K562 (cell line): ENCODE data around the gene CPA2. TPM values are rescaled to one million over a fixed set of nuclear protein-coding genes. Genes with fewer than 3 reads are reported as not detected.

ENCODE experiments used
- ATAC-seq: fragments of 200-7000 bp; cut with Tn5 transposase; 3 replicates; pipeline ENCODE4 v1.9.1; 2020; ENCODE audit warnings: moderate library complexity
- BruUV-seq: library from RNA; stranded (reverse); fragments of 400-500 nt; replicated peaks from 2 replicates; lab custom pipeline; 2021; lab: Mats Ljungman, UMichigan
- CTCF ChIA-PET: fragments of 300-600 bp; formaldehyde crosslinking; extraction: SDS; loops from one replicate; lab custom pipeline; 2021; ENCODE audit warnings: low intra/inter-chr PET ratio; lab: Yijun Ruan, JAX
- POLR2A ChIA-PET: fragments of 300-600, 350-650 bp; sonication (Branson Sonifier 250); formaldehyde crosslinking; extraction: SDS; loops from one replicate; lab custom pipeline; 2021; ENCODE audit warnings: antibody characterized with exemption, inconsistent platforms; lab: Yijun Ruan, JAX
- DNase-seq, 4 experiments: peaks; one replicate each; pipeline versions ENCODE4 v3.0.0 to v3.0.0-alpha.2; 2011 to 2018; ENCODE audit warnings: low spot score in 3 of 4, mixed read lengths in 3 of 4; ENCODE audit errors: extremely low read depth in 1 of 4
- FAIRE-seq: peaks from 2 replicates; lab custom pipeline; 2011; peaks lifted over from hg19 to GRCh38; lab: Jason Lieb, UNC
- H2AFZ ChIP-seq: 2 replicates; pipeline ENCODE4 v1.6.0; 2011; ENCODE audit warnings: low read depth, low read length, control low read depth, inconsistent platforms
- H3K27ac ChIP-seq: fragments of 200-600 bp; 3 replicates; pipeline ENCODE4 v1.8.0; 2011; ENCODE audit warnings: low read depth, mild to moderate bottlenecking, control low read depth, inconsistent platforms, low read length, moderate library complexity, mixed read lengths; ENCODE audit errors: extremely low read depth
- H3K27me3 ChIP-seq, 2 experiments: fragments of 300-600 bp in 1 of 2; 2 replicates in 1 of 2; 3 replicates in 1 of 2; pipeline versions ENCODE4 v1.6.0 to v1.8.0; 2011; ENCODE audit warnings: inconsistent platforms in 2 of 2, low read length in 2 of 2, mild to moderate bottlenecking in 1 of 2, mixed read lengths in 1 of 2, moderate library complexity in 1 of 2; ENCODE audit not compliant: control insufficient read depth in 2 of 2, insufficient read depth in 2 of 2
- H3K36me3 ChIP-seq: fragments of 300-600 bp; 3 replicates; pipeline ENCODE4 v1.8.0; 2011; ENCODE audit warnings: mild to moderate bottlenecking, low read length, inconsistent platforms; ENCODE audit not compliant: control insufficient read depth, insufficient read depth
- H3K4me1 ChIP-seq, 2 experiments: fragments of 200-600 bp in 1 of 2; replicated peaks in 1 of 2; 2 replicates in 1 of 2; 3 replicates in 1 of 2; pipeline versions ENCODE4 v1.5.1 to v1.8.0; 2011; ENCODE audit warnings: inconsistent platforms in 2 of 2, low read length in 2 of 2, mild to moderate bottlenecking in 1 of 2, mixed read lengths in 1 of 2, moderate library complexity in 1 of 2; ENCODE audit not compliant: control insufficient read depth in 2 of 2, insufficient read depth in 2 of 2
- H3K4me2 ChIP-seq: 2 replicates; pipeline ENCODE4 v1.6.1; 2011; ENCODE audit warnings: low read length, control low read depth, inconsistent platforms, mixed read lengths; ENCODE audit not compliant: insufficient read depth
- H3K4me3 ChIP-seq: fragments of 200-600 bp; sonication (generic), shearing (Covaris generic); 2 replicates; pipeline ENCODE4 v1.5.1; 2016; ENCODE audit warnings: control low read depth, inconsistent platforms
- H3K79me2 ChIP-seq: fragments of 200-600 bp; 3 replicates; pipeline ENCODE4 v1.8.0; 2011; ENCODE audit warnings: low read length, inconsistent platforms; ENCODE audit not compliant: control insufficient read depth, insufficient read depth
- H3K9ac ChIP-seq, 2 experiments: 2 replicates each; pipeline versions ENCODE4 v1.6.0 to v1.6.1; 2011; ENCODE audit warnings: low read depth in 2 of 2, low read length in 2 of 2, control low read depth in 1 of 2, inconsistent platforms in 1 of 2, mild to moderate bottlenecking in 1 of 2, mixed read lengths in 1 of 2; ENCODE audit not compliant: insufficient read depth in 1 of 2
- H3K9me1 ChIP-seq: one replicate; pipeline ENCODE4 v1.6.0; 2011; ENCODE audit warnings: inconsistent platforms, mild to moderate bottlenecking, low read length, moderate library complexity; ENCODE audit not compliant: control insufficient read depth, insufficient read depth
- H3K9me3 ChIP-seq: replicated peaks from 2 replicates; pipeline ENCODE4 v1.5.1; 2011; ENCODE audit warnings: low read depth, low read length, inconsistent platforms; ENCODE audit not compliant: control insufficient read depth, insufficient read depth
- H4K20me1 ChIP-seq: replicated peaks from 2 replicates; pipeline ENCODE4 v1.6.1; 2011; ENCODE audit warnings: low read length, inconsistent platforms, mixed read lengths; ENCODE audit not compliant: control insufficient read depth, insufficient read depth
- DACH1 ChIP-seq: fragments of 450-650 bp; IDR thresholded peaks from 2 replicates; pipeline ENCODE4 v1.6.1; 2018; ENCODE audit not compliant: partially characterized antibody
- FOXM1 ChIP-seq, 2 experiments: fragments of 450-650 bp in 1 of 2; sonication (generic) in 1 of 2; formaldehyde crosslinking in 1 of 2; IDR thresholded peaks; 2 replicates each; pipeline versions ENCODE4 v1.6.1 to v1.9.0; 2017 to 2022; ENCODE audit warnings: low read depth in 2 of 2, mild to moderate bottlenecking in 2 of 2, missing genetic modification reagents in 1 of 2, moderate library complexity in 1 of 2
- GATAD2A ChIP-seq: fragments of 450-650 bp; IDR thresholded peaks from 2 replicates; pipeline ENCODE4 v1.6.1; 2017
- KDM5B ChIP-seq: fragments of 200-600 bp; sonication (generic); IDR thresholded peaks from 2 replicates; pipeline ENCODE4 v1.6.1; 2012; ENCODE audit warnings: low read depth, mild to moderate bottlenecking, moderate library complexity, low read length, control low read depth, inconsistent platforms; ENCODE audit not compliant: insufficient replicate concordance
- LCOR ChIP-seq: sonication (generic); formaldehyde crosslinking; IDR thresholded peaks from 2 replicates; pipeline ENCODE4 v1.8.0; 2022; ENCODE audit warnings: mild to moderate bottlenecking, missing genetic modification reagents
- POLR2A ChIP-seq: fragments of 450-650 bp; conservative IDR thresholded peaks from 2 replicates; pipeline ENCODE4 v1.6.1; 2016
- TRIM28 ChIP-seq: fragments of 450-650 bp; IDR thresholded peaks from 2 replicates; pipeline ENCODE4 v1.6.1; 2017
- ZNF24 ChIP-seq: fragments of 450-650 bp; IDR thresholded peaks from 2 replicates; pipeline ENCODE4 v1.6.1; 2016
- ZNF354B ChIP-seq: fragments of 250-450 bp; sonication (Bioruptor Pico); IDR thresholded peaks from 2 replicates; pipeline ENCODE4 v1.4.0; 2020
- ZNF431 ChIP-seq: sonication (generic); formaldehyde crosslinking; IDR thresholded peaks from 2 replicates; pipeline ENCODE4 v1.8.0; 2022; ENCODE audit warnings: mild to moderate bottlenecking, missing genetic modification reagents
- ZNF717 ChIP-seq: fragments of 250-450 bp; sonication (Bioruptor Pico); IDR thresholded peaks from 2 replicates; pipeline ENCODE4 v1.5.0; 2021
- WGBS: fragments of 100-300 bp; shearing (Covaris generic); methylation state at CpG from one replicate; pipeline ENCODE4 v1.1.6; 2016; ENCODE audit warnings: low coverage, mixed read lengths; ENCODE audit not compliant: insufficient coverage; ENCODE audit errors: missing lambda C conversion rate; 5-methylcytosine and 5-hydroxymethylcytosine counted together
- in situ Hi-C: fragments of 300-500 bp; cut with MboI; formaldehyde crosslinking; loops from 4 replicates; pipeline ENCODE4 v1.15.0; 2018; ENCODE audit warnings: inconsistent platforms, mixed read lengths
- intact Hi-C: fragments of 100-400 bp; cut with micrococcal nuclease; formaldehyde crosslinking; loops from 2 replicates; pipeline ENCODE4 v1.14.2; 2022
- polyA plus RNA-seq, 8 experiments: library from polyadenylated mRNA; depleted of rRNA in 4 of 8; stranded (reverse) in 5 of 8; unstranded in 3 of 8; fragments of >200 nt; fragmentation: Nextera tagmentation in 2 of 8; fragmentation: Illumina TruSeq in 1 of 8; extraction: Ambion mirVana in 2 of 8; extraction: Trizol in 1 of 8; gene quantifications; 2 replicates each; pipeline versions ENCODE4 v1.2.1 to v1.2.3, GENCODE V29; 2011 to 2014; ENCODE audit warnings: inconsistent platforms in 1 of 8, missing spikeins in 1 of 8
- total RNA-seq, 7 experiments: library from RNA; depleted of rRNA in 6 of 7; stranded (reverse); fragments of >200 nt in 6 of 7; fragmentation: Illumina TruSeq in 2 of 7; extraction: Trizol in 2 of 7; gene quantifications; 2 replicates each; pipeline versions ENCODE4 v1.2.1 to v1.2.3, GENCODE V29; 2011 to 2021; ENCODE audit warnings: low replicate concordance in 1 of 7
- TF ChIP-seq, protein P1 (sequence below): IDR thresholded peaks from 2 replicates; pipeline ENCODE4 v1.6.1; 2014; ENCODE audit warnings: antibody characterized with exemption
- TF ChIP-seq, protein P2 (sequence below): sonication (generic); formaldehyde crosslinking; IDR thresholded peaks from 2 replicates; pipeline ENCODE4 v1.8.0; 2022; ENCODE audit warnings: mild to moderate bottlenecking, low read depth, missing genetic modification reagents
- TF ChIP-seq, protein P3 (sequence below): fragments of 150-350 bp; IDR thresholded peaks from 2 replicates; pipeline ENCODE4 v1.6.1; 2014; ENCODE audit warnings: low read depth, mild to moderate bottlenecking, low read length, borderline replicate concordance

Gene CPA2
- total and polyA plus RNA-seq, 9 of the 15 experiments (the other 6 are each of a cell fraction or from before 2014, with no cell fraction given) = 0.04 to 0.84 (median 0.09) TPM; not detected in 4

DNA sequence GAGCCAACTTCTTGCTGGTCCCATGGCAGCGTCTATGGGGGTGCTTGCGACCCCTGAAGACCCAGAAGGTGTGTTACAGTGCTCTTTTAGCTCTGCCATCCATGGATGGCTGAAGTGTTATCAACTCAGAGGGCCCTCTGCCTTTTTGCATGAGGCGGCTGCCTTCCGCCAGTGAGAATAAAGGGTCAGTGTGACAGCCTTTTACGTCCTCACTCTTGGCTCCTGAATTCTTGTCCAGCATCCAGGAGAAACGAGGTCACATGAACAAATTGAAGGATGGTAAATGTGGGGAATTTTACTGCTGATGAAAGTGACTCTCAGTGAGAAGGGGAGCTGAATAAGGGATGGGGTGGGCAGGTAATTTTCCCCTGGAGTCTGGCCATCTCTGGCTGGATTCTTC is 34.9 kb upstream of the CPA2 start:
- peak overlapping the region in 1 of 2 experiments; percentile 37; a peak in 1 of 4 replicates for H3K9ac ChIP-seq
- peak overlapping the region; percentile 0; the same call in 1 of the 2 replicates for H3K4me2 ChIP-seq
- no peaks in the 10 kb centered on the region; the same call in 1 of the 2 replicates for H3K9me3 ChIP-seq
- intact Hi-C loops (no loop called here), in situ Hi-C loops (no loop called here)
- no peaks in the 10 kb centered on the region for H3K79me2 ChIP-seq
- no peaks in the 10 kb centered on the region for H4K20me1 ChIP-seq
- peak overlapping the region; percentile 82 for H2AFZ ChIP-seq
- no peaks in the 10 kb centered on the region for H3K27me3 ChIP-seq
- BruUV-seq = no TSS peak
- WGBS = 52% methylated on average over 6 of the region's 6 CpGs
- ChIA-PET CTCF (no interaction called here), POLR2A (interaction anchor here (0.6 to 2.5 kb wide), 4 partner anchors 10 to 481 kb away, joined by 3 to 10 read pairs (median 3); no protein-coding TSS in a partner anchor)
- H3K36me3 ChIP-seq = no peaks in the 10 kb centered on the region
- H3K4me1 ChIP-seq = peaks cover 9 to 16% of the 10 kb centered on the region in 2 experiments
- ATAC-seq (no peak), FAIRE-seq (no peak), DNase-seq (no peak)
- H3K4me3 ChIP-seq = no peak overlapping the region
- no peaks in the 10 kb centered on the region for H3K9me1 ChIP-seq
- H3K27ac ChIP-seq = no peak overlapping the region
- TF ChIP-seq, protein P1, sequence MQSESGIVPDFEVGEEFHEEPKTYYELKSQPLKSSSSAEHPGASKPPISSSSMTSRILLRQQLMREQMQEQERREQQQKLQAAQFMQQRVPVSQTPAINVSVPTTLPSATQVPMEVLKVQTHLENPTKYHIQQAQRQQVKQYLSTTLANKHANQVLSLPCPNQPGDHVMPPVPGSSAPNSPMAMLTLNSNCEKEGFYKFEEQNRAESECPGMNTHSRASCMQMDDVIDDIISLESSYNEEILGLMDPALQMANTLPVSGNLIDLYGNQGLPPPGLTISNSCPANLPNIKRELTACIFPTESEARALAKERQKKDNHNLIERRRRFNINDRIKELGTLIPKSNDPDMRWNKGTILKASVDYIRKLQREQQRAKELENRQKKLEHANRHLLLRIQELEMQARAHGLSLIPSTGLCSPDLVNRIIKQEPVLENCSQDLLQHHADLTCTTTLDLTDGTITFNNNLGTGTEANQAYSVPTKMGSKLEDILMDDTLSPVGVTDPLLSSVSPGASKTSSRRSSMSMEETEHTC = no peak
- TF ChIP-seq ZNF24 = no peak
- no peak for TF ChIP-seq FOXM1 (IDR thresholded peaks at IDR 0.05; ENCODE audit: low read depth)
- no peak for TF ChIP-seq FOXM1 (CRISPR knock-in tag; IDR thresholded peaks at IDR 0.05; ENCODE audit: low read depth)
- no peak for TF ChIP-seq KDM5B
- no peak for TF ChIP-seq LCOR (CRISPR knock-in tag)
- no peak for TF ChIP-seq ZNF431 (CRISPR knock-in tag)
- no peak for TF ChIP-seq ZNF717 (CRISPR knock-in tag)
- TF ChIP-seq, protein P2, sequence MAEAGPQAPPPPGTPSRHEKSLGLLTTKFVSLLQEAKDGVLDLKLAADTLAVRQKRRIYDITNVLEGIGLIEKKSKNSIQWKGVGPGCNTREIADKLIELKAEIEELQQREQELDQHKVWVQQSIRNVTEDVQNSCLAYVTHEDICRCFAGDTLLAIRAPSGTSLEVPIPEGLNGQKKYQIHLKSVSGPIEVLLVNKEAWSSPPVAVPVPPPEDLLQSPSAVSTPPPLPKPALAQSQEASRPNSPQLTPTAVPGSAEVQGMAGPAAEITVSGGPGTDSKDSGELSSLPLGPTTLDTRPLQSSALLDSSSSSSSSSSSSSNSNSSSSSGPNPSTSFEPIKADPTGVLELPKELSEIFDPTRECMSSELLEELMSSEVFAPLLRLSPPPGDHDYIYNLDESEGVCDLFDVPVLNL (CRISPR knock-in tag) = no peak
- TF ChIP-seq TRIM28 = no peak
- no peak for TF ChIP-seq POLR2A
- no peak for TF ChIP-seq GATAD2A
- TF ChIP-seq DACH1 = no peak
- TF ChIP-seq, protein P3, sequence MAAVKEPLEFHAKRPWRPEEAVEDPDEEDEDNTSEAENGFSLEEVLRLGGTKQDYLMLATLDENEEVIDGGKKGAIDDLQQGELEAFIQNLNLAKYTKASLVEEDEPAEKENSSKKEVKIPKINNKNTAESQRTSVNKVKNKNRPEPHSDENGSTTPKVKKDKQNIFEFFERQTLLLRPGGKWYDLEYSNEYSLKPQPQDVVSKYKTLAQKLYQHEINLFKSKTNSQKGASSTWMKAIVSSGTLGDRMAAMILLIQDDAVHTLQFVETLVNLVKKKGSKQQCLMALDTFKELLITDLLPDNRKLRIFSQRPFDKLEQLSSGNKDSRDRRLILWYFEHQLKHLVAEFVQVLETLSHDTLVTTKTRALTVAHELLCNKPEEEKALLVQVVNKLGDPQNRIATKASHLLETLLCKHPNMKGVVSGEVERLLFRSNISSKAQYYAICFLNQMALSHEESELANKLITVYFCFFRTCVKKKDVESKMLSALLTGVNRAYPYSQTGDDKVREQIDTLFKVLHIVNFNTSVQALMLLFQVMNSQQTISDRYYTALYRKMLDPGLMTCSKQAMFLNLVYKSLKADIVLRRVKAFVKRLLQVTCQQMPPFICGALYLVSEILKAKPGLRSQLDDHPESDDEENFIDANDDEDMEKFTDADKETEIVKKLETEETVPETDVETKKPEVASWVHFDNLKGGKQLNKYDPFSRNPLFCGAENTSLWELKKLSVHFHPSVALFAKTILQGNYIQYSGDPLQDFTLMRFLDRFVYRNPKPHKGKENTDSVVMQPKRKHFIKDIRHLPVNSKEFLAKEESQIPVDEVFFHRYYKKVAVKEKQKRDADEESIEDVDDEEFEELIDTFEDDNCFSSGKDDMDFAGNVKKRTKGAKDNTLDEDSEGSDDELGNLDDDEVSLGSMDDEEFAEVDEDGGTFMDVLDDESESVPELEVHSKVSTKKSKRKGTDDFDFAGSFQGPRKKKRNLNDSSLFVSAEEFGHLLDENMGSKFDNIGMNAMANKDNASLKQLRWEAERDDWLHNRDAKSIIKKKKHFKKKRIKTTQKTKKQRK = no peak
- no peak for TF ChIP-seq ZNF354B (CRISPR knock-in tag)
